Activated CD4-positive, alpha-beta T cell treated with anti-CD3 and anti-CD28 coated beads for 48 hours (primary cell): ENCODE measurements around the gene PARVA.

ENCODE experiments used
- DNase-seq: peaks from one replicate; pipeline ENCODE4 v3.0.0-alpha.2; 2020

Gene PARVA

GRCh38 chr11:12460466-12460865 lies 83.1 kb downstream of the PARVA start:
- no peak for DNase-seq

- DNase-seq, result no peak
These were observed 84.1 kb downstream of the PARVA start for GRCh38 chr11:12461516-12461915.

GRCh38 chr11:12464303-12464702 lies 86.9 kb downstream of the PARVA start:
- DNase-seq, result no peak

- DNase-seq, result no peak
These were observed 88.0 kb downstream of the PARVA start for GRCh38 chr11:12465332-12465731.

- no peak for DNase-seq
These were observed 90.2 kb downstream of the PARVA start for GRCh38 chr11:12467610-12468009.

- DNase-seq, result no peak
These were observed 92.1 kb downstream of the PARVA start for GRCh38 chr11:12469451-12469850.

GRCh38 chr11:12470236-12470635 lies 92.9 kb downstream of the PARVA start:
- no peak for DNase-seq

- no peak for DNase-seq
These were observed 95.1 kb downstream of the PARVA start for GRCh38 chr11:12472401-12473005.

GRCh38 chr11:12473381-12473780 lies 96.0 kb downstream of the PARVA start:
- no peak for DNase-seq

GRCh38 chr11:12474871-12475270 lies 97.5 kb downstream of the PARVA start:
- DNase-seq, result no peak

GRCh38 chr11:12478743-12479142 lies 101.4 kb downstream of the PARVA start:
- no peak for DNase-seq

- no peak for DNase-seq
These were observed 103.0 kb downstream of the PARVA start for GRCh38 chr11:12480401-12480800.

GRCh38 chr11:12482839-12483238 lies 105.5 kb downstream of the PARVA start:
- DNase-seq, result no peak

- no peak for DNase-seq
These were observed 106.2 kb downstream of the PARVA start for GRCh38 chr11:12483604-12484003.

GRCh38 chr11:12485328-12485727 lies 108.0 kb downstream of the PARVA start:
- no peak for DNase-seq

- DNase-seq, result no peak
These were observed 111.9 kb downstream of the PARVA start for GRCh38 chr11:12489246-12489772.

GRCh38 chr11:12494699-12495098 lies 117.3 kb downstream of the PARVA start:
- DNase-seq, result no peak

GRCh38 chr11:12496181-12497025 lies 119.0 kb downstream of the PARVA start:
- DNase-seq, result no peak

- no peak for DNase-seq
These were observed 120.1 kb downstream of the PARVA start for GRCh38 chr11:12497431-12497830.

- no peak for DNase-seq
These were observed 121.7 kb downstream of the PARVA start for GRCh38 chr11:12499071-12499470.

- no peak for DNase-seq
These were observed 124.7 kb downstream of the PARVA start for GRCh38 chr11:12502046-12502445.

- DNase-seq, result no peak
These were observed 125.7 kb downstream of the PARVA start for GRCh38 chr11:12503039-12503484.

- DNase-seq, result no peak
These were observed 126.5 kb downstream of the PARVA start for GRCh38 chr11:12503886-12504285.

- DNase-seq, result no peak
These were observed 127.8 kb downstream of the PARVA start for GRCh38 chr11:12505183-12505582.
